Smooth muscle cell of the brain vasculature (primary cell): ENCODE measurements around the gene PNMA8B.
"Not testable (repeated sequence)": the region's sequence is repeated elsewhere in the genome, so short reads cannot be mapped to it uniquely, and the experiment has no call there.

Experiments
- DNase-seq: peaks from one replicate; pipeline ENCODE4 v3.0.0-alpha.2; 2012; ENCODE audit warnings: low read depth, low spot score

The PNMA8B gene

DNA sequence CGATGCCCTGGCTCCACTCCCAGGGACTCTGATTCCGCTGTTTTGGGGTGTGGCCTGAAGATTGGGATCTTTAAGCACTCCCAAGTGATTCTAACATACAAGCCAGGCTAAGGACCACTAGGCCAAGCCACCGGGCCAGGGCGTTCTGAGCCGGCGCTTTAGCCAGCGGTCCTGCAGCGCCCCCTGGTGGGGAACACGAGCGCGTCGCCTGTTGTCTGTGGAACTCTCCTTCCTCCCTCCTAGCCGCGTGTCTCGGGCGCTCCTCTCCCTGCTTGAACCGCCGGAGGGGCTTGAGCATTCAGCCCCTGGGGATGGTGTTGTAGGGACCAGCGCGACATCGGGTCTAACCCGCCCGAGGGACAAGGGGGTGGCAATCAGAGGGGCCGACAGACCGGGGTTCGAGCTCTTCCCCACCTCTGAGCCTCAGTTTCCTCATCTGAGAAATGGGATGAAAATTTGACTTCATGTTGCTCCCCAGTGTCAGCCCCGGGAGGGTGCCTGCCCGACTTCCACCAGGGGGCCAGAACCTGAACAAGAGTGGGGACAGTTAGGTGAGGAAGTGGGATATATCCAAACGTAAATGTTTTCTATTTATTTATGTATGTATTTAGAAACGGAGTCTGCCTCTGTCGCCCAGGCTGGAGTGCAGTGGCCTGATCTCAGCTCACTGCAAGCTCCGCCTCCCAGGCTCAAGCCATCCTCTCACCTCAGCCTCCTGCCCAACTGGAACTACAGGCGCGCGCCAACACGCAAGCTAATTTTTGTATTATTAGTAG lies 18.0 kb upstream of the PNMA8B start:
- no peak for DNase-seq

DNA sequence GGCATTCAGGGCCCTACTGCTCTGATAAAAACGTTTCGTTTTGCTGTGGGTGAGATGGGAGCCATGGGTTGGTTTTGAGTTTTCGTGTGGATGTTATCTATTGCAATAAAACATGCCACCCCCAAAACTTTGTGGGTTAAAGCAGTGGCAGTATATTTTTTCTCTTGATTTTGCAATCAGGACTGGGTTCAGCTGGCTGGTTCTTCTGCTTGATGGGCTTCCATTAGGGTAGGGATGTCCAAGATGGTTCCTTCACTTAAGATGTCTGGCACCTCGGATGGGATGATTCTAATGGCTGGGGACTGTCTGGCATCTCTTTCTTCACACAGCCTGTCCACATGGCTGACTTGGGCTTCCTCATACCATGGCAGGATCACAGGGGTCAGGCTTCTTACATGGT lies 15.6 kb upstream of the PNMA8B start:
- no peak for DNase-seq

DNA sequence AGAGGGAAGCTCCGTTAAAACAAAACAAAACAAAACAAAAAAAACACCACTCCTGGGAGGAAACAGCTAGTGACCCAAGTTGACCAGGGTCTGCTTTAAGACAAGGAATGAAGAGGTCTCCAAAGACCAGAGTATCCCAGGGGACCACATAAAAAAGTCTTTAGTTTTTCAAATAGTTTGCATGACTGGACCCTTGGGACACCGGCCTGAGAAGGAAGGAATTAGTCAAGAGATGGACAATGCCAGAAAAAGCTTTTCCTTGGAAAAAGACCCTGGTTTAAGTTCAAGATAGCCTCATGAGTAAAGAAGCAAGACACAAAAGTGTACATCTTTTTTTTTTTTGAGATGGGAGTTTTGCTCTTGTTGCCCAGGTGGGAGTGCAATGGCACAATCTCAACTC lies 12.5 kb upstream of the PNMA8B start:
- no peak for DNase-seq

DNA sequence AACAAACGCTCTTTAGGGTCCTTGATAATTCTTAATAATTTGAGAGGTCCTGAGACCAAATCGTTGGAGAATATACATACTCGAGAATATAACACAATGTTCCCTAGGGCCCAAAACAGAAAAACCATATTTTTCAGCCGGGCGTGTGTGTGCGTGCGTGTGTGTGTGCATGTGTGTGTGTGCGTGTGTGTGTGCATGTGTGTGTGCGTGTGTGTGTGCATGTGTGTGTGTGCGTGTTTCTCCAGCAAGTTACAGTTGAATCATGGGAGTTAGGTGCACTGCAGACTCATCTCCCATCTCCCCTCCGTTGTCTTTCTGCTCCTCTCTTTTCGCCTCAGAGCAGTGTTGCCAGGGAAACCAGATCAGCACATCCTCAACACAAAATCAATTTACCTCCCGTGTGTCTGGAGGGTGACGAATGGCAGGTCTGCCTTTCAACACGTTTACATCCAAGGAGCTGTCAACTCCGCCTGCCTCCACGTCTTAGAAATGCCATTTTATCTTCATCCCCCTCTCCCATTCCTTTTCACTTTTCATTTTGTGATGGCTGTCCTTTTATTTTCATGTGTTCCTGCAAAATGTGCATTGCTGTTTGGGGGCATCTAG lies 8.3 kb upstream of the PNMA8B start:
- DNase-seq = no peak

GRCh38 chr19:46502891-46503290 lies 7.2 kb upstream of the PNMA8B start:
- no peak for DNase-seq

- no peak for DNase-seq
These were observed 4.0 kb upstream of the PNMA8B start for GRCh38 chr19:46499692-46500091.

DNA sequence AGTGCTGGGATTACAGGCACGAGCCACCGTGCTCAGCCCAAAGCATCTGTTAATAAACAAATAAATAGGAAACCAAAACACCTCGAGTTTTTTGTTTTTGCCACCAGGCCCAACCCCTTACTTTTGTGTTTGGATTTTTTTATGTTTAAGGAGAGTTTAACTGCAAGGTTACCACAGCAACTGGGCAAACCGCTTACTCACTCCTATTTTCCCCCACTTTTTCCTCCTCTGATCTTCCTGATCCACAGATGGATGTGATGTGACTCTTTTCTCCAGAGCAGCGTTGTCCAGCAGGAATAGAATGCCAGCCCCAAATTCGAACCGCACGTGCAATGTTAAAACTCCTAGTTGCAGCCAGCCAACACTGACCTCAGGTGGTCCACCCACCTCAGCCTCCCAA lies 2.1 kb upstream of the PNMA8B start:
- no peak for DNase-seq

DNA sequence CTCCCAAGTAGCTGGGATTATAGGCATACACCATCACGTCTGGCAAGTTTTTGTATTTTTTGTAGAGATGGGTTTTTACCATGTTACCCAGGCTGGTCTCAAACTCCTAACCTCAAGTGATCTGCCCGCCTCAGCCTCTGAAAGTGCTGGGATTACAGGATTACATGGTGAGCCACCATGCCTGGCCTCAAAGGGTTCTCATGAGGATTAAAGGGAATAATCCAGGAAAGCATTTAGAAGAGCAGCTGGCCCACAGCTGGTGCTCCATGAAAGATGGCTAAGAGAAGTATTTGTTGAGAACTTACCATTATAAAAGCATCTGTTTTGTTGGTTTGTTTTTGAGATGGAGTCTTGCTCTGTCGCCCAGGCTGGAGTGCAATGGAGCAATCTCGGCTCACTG lies 1.2 kb upstream of the PNMA8B start:
- DNase-seq = not testable (repeated sequence)

DNA sequence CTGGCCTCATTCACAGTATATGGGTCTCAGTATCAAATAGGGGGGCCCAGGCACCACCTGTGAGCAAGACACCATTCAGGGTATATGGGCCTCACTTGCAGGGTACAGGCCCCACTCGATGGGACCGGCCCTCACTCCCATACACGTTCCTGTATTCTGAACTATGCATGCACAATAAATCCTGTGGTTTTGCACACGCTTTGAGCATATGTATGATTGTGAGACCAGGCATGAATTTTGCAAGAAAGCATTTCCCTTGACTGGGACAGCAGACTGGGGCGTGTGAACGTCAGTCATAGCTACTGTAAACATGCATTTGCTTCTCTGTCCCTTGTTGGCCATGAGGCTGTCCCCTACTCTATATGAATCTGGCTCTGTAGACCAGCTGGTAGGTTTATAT lies 637 bp upstream of the PNMA8B start:
- no peak for DNase-seq

- no peak for DNase-seq
These were observed 504 bp downstream of the PNMA8B start for GRCh38 chr19:46494941-46495785.

DNA sequence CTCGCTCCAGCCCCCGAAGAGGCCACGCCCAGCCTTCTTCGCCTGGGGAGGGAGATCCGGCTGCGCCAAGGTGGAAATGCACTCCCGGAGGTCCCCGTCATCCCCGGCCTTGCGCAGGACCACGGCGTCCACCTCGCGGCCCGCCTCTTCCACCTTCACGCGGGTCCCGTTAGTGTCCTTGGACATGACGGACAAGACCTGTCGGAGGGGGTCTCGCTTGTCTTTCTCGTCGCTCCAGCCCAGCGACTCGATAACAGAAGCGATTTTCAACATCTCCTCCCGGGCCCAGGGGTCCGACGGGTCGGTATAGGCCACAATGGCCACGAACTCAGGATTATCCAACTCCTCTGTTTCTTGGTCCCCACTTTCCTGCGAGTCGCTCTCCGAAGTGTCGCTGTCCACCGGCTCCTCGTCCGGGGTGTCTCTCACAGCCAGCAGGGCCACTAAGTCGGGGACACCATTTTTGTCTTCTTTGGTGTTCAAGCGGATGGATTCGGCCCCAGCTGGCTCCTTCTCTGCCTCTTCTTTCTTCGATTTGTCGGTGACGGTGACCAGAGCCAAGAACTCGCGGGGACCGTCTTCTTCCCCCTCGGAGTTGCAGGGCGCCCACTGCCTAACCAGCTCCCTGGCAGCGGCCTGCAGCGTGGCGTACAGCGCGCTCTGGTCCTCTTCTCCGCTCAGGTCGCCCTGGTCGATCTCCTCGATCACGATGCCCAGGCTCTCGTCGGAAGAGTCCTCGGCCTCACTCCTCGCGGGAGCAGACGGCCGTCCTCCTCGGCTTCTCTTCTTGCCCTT lies 1.3 kb downstream of the PNMA8B start:
- DNase-seq = no peak

DNA sequence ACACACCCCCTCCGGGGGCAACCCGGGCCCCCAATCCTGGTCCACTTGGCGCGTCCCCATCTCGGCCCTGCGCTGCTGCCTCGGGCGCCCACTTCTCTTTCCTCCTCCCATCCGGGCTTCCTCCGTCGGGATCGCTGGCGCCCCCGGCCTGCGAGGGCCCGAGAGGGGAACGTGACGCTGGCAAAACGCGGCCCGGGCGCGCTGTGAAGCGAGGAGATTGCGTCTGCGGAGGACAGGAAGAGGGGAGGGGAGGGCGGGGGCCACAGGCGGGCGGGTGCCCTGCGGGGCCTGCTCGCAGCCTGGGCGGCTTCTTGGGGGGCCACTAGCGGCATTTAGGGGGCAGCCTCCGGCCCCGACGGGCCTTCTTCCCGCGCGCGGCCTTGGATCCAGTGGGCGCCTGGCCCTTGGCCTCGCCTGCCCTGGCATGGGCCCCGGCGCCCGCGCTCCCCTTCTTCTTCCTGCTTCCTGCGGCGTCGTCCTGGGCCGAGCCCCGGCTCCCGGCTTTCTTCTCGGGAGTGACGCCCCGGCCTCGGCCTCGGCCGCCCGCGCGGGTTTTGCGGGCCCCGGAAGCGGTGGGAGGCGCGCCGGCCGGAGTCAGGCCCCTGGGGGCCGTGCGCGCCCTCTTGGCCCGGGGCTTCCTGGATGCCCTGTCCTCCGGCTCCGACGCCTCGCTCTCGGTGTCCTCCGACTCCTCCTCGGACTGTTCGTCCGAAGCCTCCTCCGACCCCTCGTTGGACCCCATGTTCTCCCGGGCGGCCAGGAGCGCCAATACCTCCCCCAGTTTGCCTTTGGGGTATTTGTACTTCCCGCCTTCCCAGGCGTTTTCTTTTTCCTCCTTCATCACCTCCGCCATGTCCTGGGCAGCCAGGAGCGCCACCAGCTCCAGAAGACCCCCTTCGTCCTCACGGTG lies 2.2 kb downstream of the PNMA8B start:
- no peak for DNase-seq

- DNase-seq = no peak
These were observed 2.8 kb downstream of the PNMA8B start for GRCh38 chr19:46492841-46493235.

DNA sequence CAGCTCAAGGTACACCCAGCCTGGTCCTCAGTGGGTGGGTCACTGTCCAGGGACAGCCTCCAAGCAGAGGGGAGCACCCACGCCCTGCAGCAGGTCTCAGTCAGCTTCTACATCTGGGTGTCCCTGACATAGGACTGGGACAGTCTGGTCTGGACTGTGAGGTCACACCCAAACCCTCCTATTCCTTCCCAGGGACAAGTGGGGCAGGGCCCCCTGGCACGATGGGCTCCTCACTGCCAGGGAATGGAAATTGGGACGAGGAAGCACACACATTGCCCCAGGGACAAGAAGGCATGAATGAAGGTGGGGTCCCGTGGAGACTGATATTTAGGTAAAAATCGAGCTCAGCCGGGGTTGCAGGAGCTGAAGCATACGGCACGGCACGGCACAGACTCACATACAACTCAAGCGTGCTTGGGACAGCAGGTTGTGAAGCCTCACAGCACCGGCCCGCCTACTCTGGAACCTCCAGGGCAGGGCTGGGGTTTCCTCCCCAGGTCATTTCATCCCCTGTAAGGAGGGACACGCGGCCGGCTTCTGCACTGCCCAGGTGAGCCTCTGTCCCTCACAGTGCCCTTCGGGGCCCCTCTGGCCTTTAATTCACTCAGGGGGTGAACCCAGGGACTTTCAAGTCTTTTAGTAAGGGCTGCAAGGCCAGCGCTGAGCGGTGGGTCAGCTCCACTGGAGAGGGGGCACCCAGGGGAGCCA lies 3.5 kb downstream of the PNMA8B start:
- no peak for DNase-seq

GRCh38 chr19:46490774-46491173 lies 4.9 kb downstream of the PNMA8B start:
- no peak for DNase-seq

DNA sequence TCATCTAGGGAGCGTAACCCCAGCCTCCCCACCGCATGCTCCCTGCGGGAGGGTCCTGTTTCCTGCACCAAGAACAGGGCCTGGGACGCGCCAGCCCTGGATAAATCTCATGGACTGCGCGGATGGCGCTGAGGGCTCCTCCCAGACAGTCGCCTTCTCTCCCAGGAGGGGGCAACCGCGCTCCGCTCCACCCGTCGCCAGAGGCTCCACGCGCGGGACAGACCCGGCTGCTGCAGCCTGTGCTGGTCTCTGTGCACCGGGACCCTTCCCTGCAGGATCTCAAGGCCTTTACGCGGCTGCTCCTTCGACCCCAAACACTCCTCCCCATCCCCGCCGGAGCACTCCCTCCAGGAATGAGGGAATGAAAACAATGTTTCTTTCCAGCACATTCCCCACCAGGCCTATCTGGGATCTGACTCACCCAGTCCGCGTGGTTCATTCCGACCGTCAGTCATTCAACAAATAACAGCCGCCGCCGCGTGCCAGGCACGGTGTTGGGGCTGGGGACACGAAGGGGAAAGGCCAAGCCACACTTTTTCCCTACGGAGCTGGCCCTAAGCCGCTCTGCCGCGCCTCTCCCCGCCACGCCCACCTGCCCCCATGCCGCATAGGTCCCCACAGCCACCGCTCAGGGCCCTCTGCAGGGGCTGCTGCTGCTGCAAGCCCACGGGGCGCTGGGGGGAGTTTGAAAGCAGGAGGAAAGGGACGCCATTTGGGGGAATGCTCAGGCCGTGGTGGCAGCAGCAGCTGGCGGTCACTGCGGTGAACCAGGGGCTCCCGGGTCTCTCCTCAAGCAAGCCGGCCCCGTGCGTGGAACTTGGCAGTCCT lies 6.0 kb downstream of the PNMA8B start:
- DNase-seq = no peak

- DNase-seq = no peak
These were observed 7.1 kb downstream of the PNMA8B start for GRCh38 chr19:46488551-46488950.

GRCh38 chr19:46487802-46488445 lies 7.7 kb downstream of the PNMA8B start:
- DNase-seq = no peak
